GM18951 (cell line): Measurements from ENCODE around the gene JAKMIP2.

Source experiments
- POLR2A ChIP-seq: IDR thresholded peaks from 4 replicates; pipeline ENCODE4 v1.6.1; 2011; ENCODE audit warnings: mild to moderate bottlenecking; ENCODE audit not compliant: insufficient read length, insufficient read depth; ENCODE audit errors: extremely low read depth
- in situ Hi-C: fragments of 300-500 bp; cut with MboI; formaldehyde crosslinking; loops from one replicate; pipeline ENCODE4 v1.12.0; 2022; ENCODE audit warnings: low sequenced_read_pairs, mixed read lengths, inconsistent platforms; ENCODE audit not compliant: unreplicated experiment

The JAKMIP2 gene

DNA sequence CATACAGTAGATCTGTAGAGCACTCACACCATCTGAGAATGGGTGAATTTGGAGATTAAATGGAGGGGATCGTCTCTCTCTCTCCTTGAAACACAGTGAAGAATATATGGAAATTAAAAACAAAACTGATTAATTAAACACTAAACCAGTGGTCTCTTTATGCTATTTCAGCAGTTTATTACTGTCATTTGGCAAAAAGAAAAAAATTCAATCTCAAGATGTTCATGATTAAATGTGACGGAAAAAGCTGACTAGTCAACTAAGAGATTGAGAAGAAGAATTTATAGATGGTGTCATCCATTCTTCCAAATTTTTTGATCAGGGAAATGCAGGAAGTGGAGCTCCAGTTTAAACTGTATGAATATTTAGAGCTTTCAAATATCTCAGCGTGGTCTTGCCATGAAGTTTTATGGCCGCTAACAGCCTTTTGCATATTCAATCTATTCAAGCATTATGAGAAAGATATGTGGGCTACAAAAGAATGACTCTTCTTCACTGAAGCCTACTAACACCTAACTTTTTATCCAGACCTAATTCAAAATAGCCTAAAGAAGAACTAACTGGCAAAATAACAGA is 151.0 kb downstream of the JAKMIP2 start:
- in situ Hi-C loops, result no loop called here

GRCh38 chr5:147629196-147629595 is 153.3 kb downstream of the JAKMIP2 start:
- no peak for TF ChIP-seq POLR2A
- in situ Hi-C loops, result loop anchor here (10.0 kb wide), 1 partner anchor 196 kb away; no protein-coding TSS in a partner anchor

More for the DNA sequence above, 151.0 kb downstream of the JAKMIP2 start:
- TF ChIP-seq POLR2A, result no peak

GRCh38 chr5:147628058-147628895 is 154.3 kb downstream of the JAKMIP2 start:
- in situ Hi-C loops, result loop anchor here (10.0 kb wide), 1 partner anchor 197 kb away; no protein-coding TSS in a partner anchor
- TF ChIP-seq POLR2A, result no peak

DNA sequence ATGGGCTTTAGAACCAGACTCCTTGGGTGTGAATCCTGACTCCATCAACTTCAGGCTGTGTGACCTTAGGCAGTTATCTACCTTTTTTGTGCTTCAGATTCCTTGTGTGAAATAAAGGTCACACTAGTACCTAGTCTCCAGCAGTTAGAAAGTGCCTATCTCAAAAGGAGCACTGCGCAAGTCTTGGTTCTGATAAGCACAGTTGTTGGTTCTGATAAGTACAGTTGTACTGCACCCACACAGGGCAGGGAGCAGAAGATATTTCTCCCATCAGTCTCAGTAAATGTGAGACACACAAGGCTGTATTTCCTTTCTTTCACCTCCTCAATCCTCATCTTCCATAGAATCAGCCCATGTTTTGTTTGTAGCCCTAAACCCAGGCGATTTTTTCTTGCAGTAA is 156.1 kb downstream of the JAKMIP2 start:
- TF ChIP-seq POLR2A, result no peak
- in situ Hi-C loops, result loop anchor here (10.0 kb wide), 1 partner anchor 198 kb away; no protein-coding TSS in a partner anchor

DNA sequence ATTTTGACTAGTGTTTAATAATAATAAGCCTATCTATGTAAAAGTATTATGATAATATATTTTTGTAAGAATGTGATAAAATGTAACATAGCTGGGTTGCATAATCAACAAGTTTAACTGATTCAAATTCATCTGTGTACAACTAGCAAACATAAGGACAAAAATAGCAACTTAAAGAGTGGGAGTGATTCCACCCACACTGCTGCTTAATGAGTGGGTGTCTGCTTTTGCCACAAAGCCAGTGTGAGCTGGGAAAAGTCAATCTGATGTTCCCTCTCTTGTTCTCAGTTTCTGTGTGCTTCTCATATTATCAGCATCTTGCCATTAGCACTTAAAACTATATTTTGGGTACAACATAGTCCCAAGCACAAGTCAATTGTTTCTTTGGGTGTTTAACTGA is 161.5 kb downstream of the JAKMIP2 start:
- in situ Hi-C loops, result loop anchor here (10.0 kb wide), 1 partner anchor 204 kb away; no protein-coding TSS in a partner anchor
- no peak for TF ChIP-seq POLR2A

GRCh38 chr5:147619281-147619878 is 163.1 kb downstream of the JAKMIP2 start:
- in situ Hi-C loops, result no loop called here

GRCh38 chr5:147617711-147618350 is 164.7 kb downstream of the JAKMIP2 start:
- no peak for TF ChIP-seq POLR2A
- in situ Hi-C loops, result no loop called here

More at GRCh38 chr5:147619281-147619878, 163.1 kb downstream of the JAKMIP2 start:
- no peak for TF ChIP-seq POLR2A

- TF ChIP-seq POLR2A, result no peak
- in situ Hi-C loops, result no loop called here
Measured at GRCh38 chr5:147617191-147617606, 165.3 kb downstream of the JAKMIP2 start.

DNA sequence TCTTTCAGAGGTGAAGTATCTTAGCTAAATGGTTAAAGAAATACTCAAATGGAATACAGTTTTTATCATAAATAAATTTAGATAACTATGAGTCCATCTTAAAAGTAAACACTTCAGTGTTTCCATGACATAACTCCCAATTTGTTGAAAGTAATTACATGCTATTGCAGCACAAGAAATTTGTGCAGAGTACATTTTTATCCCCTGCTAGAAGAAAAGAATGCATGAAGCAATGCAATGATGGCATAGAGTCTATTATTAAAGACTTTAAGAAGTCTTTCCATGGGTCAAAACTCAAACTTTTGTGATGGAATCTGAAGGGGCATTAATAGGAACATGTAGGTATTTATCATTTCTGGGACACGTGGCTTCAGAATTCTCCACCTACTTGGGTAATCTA is 166.1 kb downstream of the JAKMIP2 start:
- in situ Hi-C loops, result no loop called here
- no peak for TF ChIP-seq POLR2A

- no peak for TF ChIP-seq POLR2A
- in situ Hi-C loops, result no loop called here
Measured at GRCh38 chr5:147613359-147613758, 169.2 kb downstream of the JAKMIP2 start.

- in situ Hi-C loops, result no loop called here
- TF ChIP-seq POLR2A, result no peak
Measured at GRCh38 chr5:147611483-147611882, 171.0 kb downstream of the JAKMIP2 start.

DNA sequence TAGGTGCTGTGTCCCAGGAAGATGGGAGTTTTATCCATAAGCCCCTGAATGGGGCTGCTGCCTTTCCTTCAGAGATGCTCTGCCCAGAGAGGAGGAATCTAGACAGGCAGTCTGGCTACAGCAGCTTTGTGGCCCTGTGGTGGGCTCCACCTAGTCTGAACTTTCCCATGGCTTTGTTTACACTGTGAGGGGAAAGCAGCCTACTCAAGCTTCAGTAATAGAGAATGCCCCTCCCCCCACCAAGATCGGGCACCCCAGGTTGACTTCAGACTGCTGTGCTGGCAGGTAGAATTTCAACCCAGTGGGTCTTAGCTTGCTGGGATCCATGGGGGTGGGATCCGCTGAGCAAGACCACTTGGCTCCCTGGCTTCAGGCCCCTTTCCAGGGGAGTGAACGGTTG is 171.7 kb downstream of the JAKMIP2 start:
- TF ChIP-seq POLR2A, result no peak

GRCh38 chr5:147601652-147602051 is 180.9 kb downstream of the JAKMIP2 start:
- in situ Hi-C loops, result no loop called here
- TF ChIP-seq POLR2A, result no peak

More for the DNA sequence above, 171.7 kb downstream of the JAKMIP2 start:
- in situ Hi-C loops, result no loop called here
